Mesenchymal stem cell (in vitro differentiated cells and primary cell): ENCODE data around the gene SPOCD1.

ENCODE experiments used
- DNase-seq: peaks from one replicate; pipeline ENCODE4 v3.0.0-alpha.2; 2013
- H2AFZ ChIP-seq: one replicate; pipeline ENCODE4 v1.6.1; 2013; ENCODE audit warnings: low read depth, mild to moderate bottlenecking, control low read depth, inconsistent platforms, low read length, moderate library complexity
- H2AK5ac ChIP-seq: 2 replicates; pipeline ENCODE4 v1.6.1; 2013; ENCODE audit warnings: low read length, moderate library complexity, mild to moderate bottlenecking, inconsistent platforms; ENCODE audit not compliant: severe bottlenecking
- H2BK120ac ChIP-seq: one replicate; pipeline ENCODE4 v1.6.1; 2013; ENCODE audit warnings: low read depth, mild to moderate bottlenecking, inconsistent platforms, low read length, moderate library complexity
- H2BK12ac ChIP-seq, 2 experiments: one replicate each; pipeline ENCODE4 v1.6.1; 2013; ENCODE audit warnings: inconsistent platforms in 2 of 2, low read length in 2 of 2, mild to moderate bottlenecking in 2 of 2, moderate library complexity in 2 of 2, control low read depth in 1 of 2
- H2BK15ac ChIP-seq: one replicate; pipeline ENCODE4 v1.6.1; 2013; ENCODE audit warnings: mild to moderate bottlenecking, low read depth, inconsistent platforms; ENCODE audit not compliant: poor library complexity, severe bottlenecking
- H2BK5ac ChIP-seq: 2 replicates; pipeline ENCODE4 v1.6.1; 2013; ENCODE audit warnings: low read depth, mild to moderate bottlenecking, low read length, control low read depth, inconsistent platforms; ENCODE audit not compliant: poor library complexity, severe bottlenecking
- H3K14ac ChIP-seq, 2 experiments: one replicate each; pipeline ENCODE4 v1.6.1; 2013; ENCODE audit warnings: inconsistent platforms in 2 of 2, low read length in 2 of 2, control low read depth in 1 of 2, mild to moderate bottlenecking in 1 of 2, moderate library complexity in 1 of 2
- H3K18ac ChIP-seq, 2 experiments: one replicate each; pipeline ENCODE4 v1.6.1; 2013; ENCODE audit warnings: inconsistent platforms in 2 of 2, low read length in 2 of 2, control low read depth in 1 of 2, low read depth in 1 of 2, mild to moderate bottlenecking in 1 of 2
- H3K23ac ChIP-seq, 2 experiments: one replicate each; pipeline ENCODE4 v1.6.1; 2013; ENCODE audit warnings: inconsistent platforms in 2 of 2, low read length in 2 of 2, mild to moderate bottlenecking in 2 of 2, moderate library complexity in 2 of 2, control low read depth in 1 of 2
- H3K27ac ChIP-seq: 2 replicates; pipeline ENCODE4 v1.5.1; 2013; ENCODE audit warnings: mild to moderate bottlenecking, moderate library complexity, low read length, control low read depth, inconsistent platforms; ENCODE audit not compliant: poor library complexity, severe bottlenecking
- H3K27me3 ChIP-seq, 2 experiments: 2 replicates each; pipeline versions ENCODE4 v1.6.1 to v1.7.0; 2013; ENCODE audit warnings: low read length in 2 of 2, mild to moderate bottlenecking in 2 of 2, moderate library complexity in 2 of 2, control low read depth in 1 of 2, inconsistent platforms in 1 of 2; ENCODE audit not compliant: control insufficient read depth in 1 of 2, insufficient read depth in 1 of 2
- H3K36me3 ChIP-seq, 2 experiments: 2 replicates each; pipeline versions ENCODE4 v1.6.1 to v1.7.0; 2013; ENCODE audit warnings: low read length in 2 of 2, control low read depth in 1 of 2, inconsistent platforms in 1 of 2, low read depth in 1 of 2, mild to moderate bottlenecking in 1 of 2; ENCODE audit not compliant: insufficient read depth in 2 of 2, control insufficient read depth in 1 of 2
- H3K4ac ChIP-seq, 2 experiments: one replicate each; pipeline ENCODE4 v1.6.1; 2013; ENCODE audit warnings: inconsistent platforms in 2 of 2, low read length in 2 of 2, mild to moderate bottlenecking in 2 of 2, moderate library complexity in 2 of 2, control low read depth in 1 of 2, low read depth in 1 of 2
- H3K4me1 ChIP-seq: 2 replicates; pipeline ENCODE4 v1.6.1; 2013; ENCODE audit warnings: low read depth, low read length, control low read depth; ENCODE audit not compliant: control insufficient read depth, insufficient read depth
- H3K4me2 ChIP-seq: 2 replicates; pipeline ENCODE4 v1.6.1; 2013; ENCODE audit warnings: low read length, mild to moderate bottlenecking, inconsistent platforms; ENCODE audit not compliant: poor library complexity, severe bottlenecking
- H3K4me3 ChIP-seq, 2 experiments: 2 replicates each; pipeline versions ENCODE4 v1.5.1 to v1.7.0; 2013; ENCODE audit warnings: low read length in 2 of 2, mild to moderate bottlenecking in 2 of 2, control low read depth in 1 of 2, low read depth in 1 of 2; ENCODE audit not compliant: insufficient read depth in 1 of 2
- H3K79me1 ChIP-seq: replicated peaks from 2 replicates; pipeline ENCODE4 v1.6.1; 2013; ENCODE audit warnings: mild to moderate bottlenecking, control low read depth, low read length, inconsistent platforms; ENCODE audit not compliant: poor library complexity, severe bottlenecking
- H3K9ac ChIP-seq: 2 replicates; pipeline ENCODE4 v1.7.0; 2013; ENCODE audit warnings: mild to moderate bottlenecking, low read length, moderate library complexity
- H3K9me3 ChIP-seq: 2 replicates; pipeline ENCODE4 v1.7.0; 2013; ENCODE audit warnings: mild to moderate bottlenecking, low read length; ENCODE audit not compliant: control insufficient read depth
- H4K8ac ChIP-seq: one replicate; pipeline ENCODE4 v1.6.1; 2013; ENCODE audit warnings: inconsistent platforms, mild to moderate bottlenecking, low read length, moderate library complexity
- H4K91ac ChIP-seq: one replicate; pipeline ENCODE4 v1.6.1; 2013; ENCODE audit warnings: mild to moderate bottlenecking, low read length, inconsistent platforms
- WGBS: methylation state at CpG from one replicate; pipeline ENCODE4 v1.1.7; 2013; ENCODE audit warnings: mixed read lengths; 5-methylcytosine and 5-hydroxymethylcytosine counted together

Gene SPOCD1

GRCh38 chr1:31746687-31747086 is 69.1 kb downstream of the SPOCD1 start:
- peaks cover 5 to 30% of the 10 kb centered on the region in 2 experiments for H3K27me3 ChIP-seq
- H3K9ac ChIP-seq = peak overlapping the region; percentile 21
- no peak overlapping the region for H3K18ac ChIP-seq
- H3K14ac ChIP-seq = no peak overlapping the region
- H3K4ac ChIP-seq = no peak overlapping the region
- H3K27ac ChIP-seq = no peak overlapping the region
- 25% methylated on average over 7 of the region's 7 CpGs for WGBS
- H3K36me3 ChIP-seq = peaks cover 0 to 8% of the 10 kb centered on the region in 2 experiments
- H3K9me3 ChIP-seq = no peaks in the 10 kb centered on the region
- no peak overlapping the region for H2BK15ac ChIP-seq
- no peak overlapping the region for H4K8ac ChIP-seq
- no peak overlapping the region for H2BK120ac ChIP-seq
- DNase-seq = no peak
- no peak overlapping the region for H3K4me2 ChIP-seq
- H3K4me1 ChIP-seq = peaks cover 21% of the 10 kb centered on the region
- no peaks in the 10 kb centered on the region for H3K79me1 ChIP-seq
- no peak overlapping the region for H4K91ac ChIP-seq
- no peak overlapping the region for H2AK5ac ChIP-seq
- H2BK5ac ChIP-seq = no peak overlapping the region
- H2AFZ ChIP-seq = no peak overlapping the region
- H3K4me3 ChIP-seq = no peak overlapping the region
- H3K23ac ChIP-seq = no peak overlapping the region
- H2BK12ac ChIP-seq = no peak overlapping the region

- Histone ChIP-seq H3K36me3 (peaks cover 0 to 8% of the 10 kb centered on the region in 2 experiments), H3K79me1 (no peaks in the 10 kb centered on the region), H3K9ac (peak overlapping the region; percentile 32), H3K18ac (no peak overlapping the region), H4K91ac (no peak overlapping the region), H2BK12ac (peak overlapping the region in 1 of 2 experiments; percentile 49), H3K4me1 (peaks cover 22% of the 10 kb centered on the region), H3K4ac (no peak overlapping the region), H3K23ac (no peak overlapping the region), H2BK15ac (peak overlapping the region; percentile 17), H3K9me3 (no peaks in the 10 kb centered on the region), H4K8ac (no peak overlapping the region), H3K27ac (no peak overlapping the region), H3K27me3 (peaks cover 5 to 30% of the 10 kb centered on the region in 2 experiments), H3K14ac (no peak overlapping the region), H3K4me3 (no peak overlapping the region), H2AFZ (no peak overlapping the region), H2AK5ac (no peak overlapping the region), H2BK5ac (no peak overlapping the region), H3K4me2 (no peak overlapping the region), H2BK120ac (no peak overlapping the region)
- WGBS = 74% methylated on average over 15 of the region's 15 CpGs
- no peak for DNase-seq
Observed at GRCh38 chr1:31745946-31746670, 69.7 kb downstream of the SPOCD1 start.

- H3K36me3 ChIP-seq = peaks cover 0 to 8% of the 10 kb centered on the region in 2 experiments
- no peak overlapping the region for H3K14ac ChIP-seq
- no peak overlapping the region for H2BK120ac ChIP-seq
- no peak overlapping the region for H3K4me2 ChIP-seq
- no peak overlapping the region for H3K4ac ChIP-seq
- H2BK15ac ChIP-seq = peak overlapping the region; percentile 17
- peaks cover 15% of the 10 kb centered on the region for H3K4me1 ChIP-seq
- H3K27me3 ChIP-seq = peaks cover 5 to 27% of the 10 kb centered on the region in 2 experiments
- 50% methylated on average over 4 of the region's 4 CpGs for WGBS
- no peak overlapping the region for H3K18ac ChIP-seq
- H3K9me3 ChIP-seq = no peaks in the 10 kb centered on the region
- H2BK5ac ChIP-seq = no peak overlapping the region
- peak; percentile 66 for DNase-seq
- no peak overlapping the region for H2AK5ac ChIP-seq
- H3K23ac ChIP-seq = no peak overlapping the region
- H2AFZ ChIP-seq = no peak overlapping the region
- H3K27ac ChIP-seq = no peak overlapping the region
- H2BK12ac ChIP-seq = no peak overlapping the region
- H3K9ac ChIP-seq = peak overlapping the region; percentile 32
- no peak overlapping the region for H4K91ac ChIP-seq
- no peaks in the 10 kb centered on the region for H3K79me1 ChIP-seq
- H3K4me3 ChIP-seq = no peak overlapping the region
- no peak overlapping the region for H4K8ac ChIP-seq
Observed at GRCh38 chr1:31745096-31745945, 70.5 kb downstream of the SPOCD1 start.
